NCI-H345 (cell line): ENCODE results near the gene NAALADL2.

Experiments used
- DNase-seq: peaks from one replicate; lab custom pipeline; 2025; lab: John Stamatoyannopoulos, UW

NAALADL2 gene

GRCh38 chr3:174859114-174859735, at the start of gene NAALADL2:
TSS of gene NAALADL2 (plus strand) at chr3:174859334.
- peak; percentile 3 for DNase-seq

- DNase-seq, result no peak
These were observed 48.9 kb upstream of the NAALADL2 start for GRCh38 chr3:174810254-174810653.

GRCh38 chr3:174812172-174812862, 46.8 kb upstream of the NAALADL2 start:
- no peak for DNase-seq

GRCh38 chr3:174815750-174816149, 43.4 kb upstream of the NAALADL2 start:
- no peak for DNase-seq

DNA sequence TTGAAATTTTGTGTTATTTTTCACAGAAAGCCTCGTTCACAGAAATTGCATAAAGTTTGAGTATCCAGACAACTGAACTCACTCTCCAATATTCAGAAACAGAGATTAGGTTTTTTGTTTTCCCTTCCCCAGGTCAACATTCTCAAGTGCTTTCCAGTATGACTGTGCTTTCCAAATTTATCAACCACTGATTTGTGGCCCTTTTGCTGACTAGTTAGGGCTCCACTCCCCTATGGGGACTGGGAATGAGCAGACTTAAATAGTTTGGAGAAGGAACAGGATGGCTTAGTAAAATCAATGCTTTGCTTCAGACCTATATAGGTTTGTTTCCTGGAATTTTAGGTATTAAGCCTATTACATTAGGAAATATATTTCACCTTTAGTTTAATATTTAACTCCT, 38.2 kb upstream of the NAALADL2 start:
- DNase-seq, result no peak

GRCh38 chr3:174821477-174821876, 37.7 kb upstream of the NAALADL2 start:
- DNase-seq, result no peak

- DNase-seq, result no peak
These were observed 36.8 kb upstream of the NAALADL2 start for GRCh38 chr3:174822320-174822719.

- no peak for DNase-seq
These were observed 33.1 kb upstream of the NAALADL2 start for GRCh38 chr3:174826069-174826468.

GRCh38 chr3:174844746-174845145, 14.4 kb upstream of the NAALADL2 start:
- no peak for DNase-seq

- no peak for DNase-seq
These were observed 13.1 kb upstream of the NAALADL2 start for GRCh38 chr3:174846055-174846454.

DNA sequence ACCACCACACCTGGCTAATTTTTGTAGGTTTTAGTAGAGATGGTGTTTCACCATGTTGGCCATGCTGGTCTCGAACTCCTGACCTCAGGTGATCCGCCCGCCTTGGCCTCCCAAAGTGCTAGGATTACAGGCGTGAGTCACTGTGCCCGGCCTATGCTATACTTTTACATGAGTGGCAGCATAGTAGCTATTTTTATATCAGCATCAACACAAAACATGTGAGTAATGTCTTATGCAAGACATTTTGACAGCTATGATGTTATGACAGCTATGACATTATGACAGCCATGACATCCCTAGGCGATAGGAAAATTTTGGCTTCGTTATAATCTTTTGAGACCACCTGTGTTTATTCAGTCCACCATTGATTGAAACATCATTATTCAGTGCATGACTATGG, 4.1 kb upstream of the NAALADL2 start:
- no peak for DNase-seq

DNA sequence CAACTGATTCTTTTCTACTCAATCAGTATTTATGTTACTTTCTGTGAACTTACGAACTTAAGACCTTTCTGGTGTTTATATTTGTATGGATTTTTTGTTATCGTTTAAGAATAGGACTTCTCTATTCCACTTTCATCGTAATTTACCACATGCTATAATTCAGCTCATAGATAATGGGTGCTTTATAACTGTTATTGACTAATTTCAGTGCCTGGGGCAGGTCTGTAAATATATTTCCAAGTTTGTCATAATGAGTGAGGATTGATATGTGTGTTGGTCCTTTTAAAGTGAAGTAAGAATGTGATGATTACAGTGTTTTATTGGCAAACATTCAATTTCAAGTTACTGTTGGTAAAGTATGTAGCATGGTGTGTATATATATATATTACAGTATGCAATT, 1.8 kb upstream of the NAALADL2 start:
- DNase-seq, result no peak

DNA sequence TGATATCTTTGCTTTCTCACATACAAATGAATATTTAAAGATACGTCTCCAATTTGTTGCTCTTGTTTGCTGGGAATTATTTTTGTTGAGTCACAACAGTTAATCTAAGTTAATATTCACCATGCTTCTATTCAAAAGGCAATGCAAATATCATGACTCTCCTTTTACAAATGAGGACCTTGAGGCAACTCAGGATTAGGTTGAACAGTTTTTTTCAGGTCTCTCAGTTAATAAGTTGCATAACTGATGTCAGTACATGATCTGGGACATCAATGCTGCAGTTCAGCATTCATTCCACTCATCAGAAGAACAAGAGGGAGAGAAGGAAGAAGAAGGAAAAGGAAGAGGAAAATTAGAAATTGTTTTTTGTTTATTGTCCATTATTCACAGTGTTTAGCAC, 781 bp upstream of the NAALADL2 start:
- DNase-seq, result no peak

DNA sequence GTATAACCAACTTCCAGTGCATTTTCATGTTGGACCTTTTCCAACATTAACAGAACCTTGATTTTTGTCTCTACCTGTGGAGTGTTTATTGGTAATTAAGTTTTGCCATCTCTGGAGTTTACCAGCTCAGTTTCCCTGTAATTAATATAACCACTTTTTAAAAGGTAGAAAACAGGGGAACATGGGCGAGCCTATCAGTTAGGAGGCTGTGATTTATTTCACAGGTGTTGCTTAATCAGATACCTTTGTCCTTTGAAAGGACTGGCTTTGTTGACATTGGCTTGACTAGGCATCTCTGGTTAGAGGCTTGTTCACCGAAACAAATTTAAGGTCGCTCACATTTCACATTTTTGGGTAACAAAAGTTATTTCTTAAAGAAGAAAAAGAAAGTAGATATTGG, 622 bp downstream of the NAALADL2 start:
- DNase-seq, result peak; percentile 22

DNA sequence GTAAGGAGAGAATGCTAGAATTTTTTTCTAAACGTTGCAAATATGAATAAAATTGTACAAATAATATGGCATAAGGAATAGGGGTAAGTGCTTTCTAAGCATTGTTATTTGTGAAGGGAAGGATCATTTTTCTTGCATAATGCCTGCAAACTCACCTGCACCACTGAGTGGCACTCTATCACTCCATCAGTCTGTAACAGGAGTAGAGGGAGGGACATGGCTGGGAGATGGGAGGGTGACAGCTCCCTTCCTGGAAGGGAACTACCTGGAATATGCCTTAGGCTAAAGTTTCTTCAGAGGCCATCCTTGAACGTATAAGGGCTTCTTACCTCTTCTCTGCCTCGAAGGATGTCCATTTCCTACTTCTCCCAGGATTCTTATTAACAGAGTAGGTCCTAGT, 3.0 kb downstream of the NAALADL2 start:
- no peak for DNase-seq

- no peak for DNase-seq
These were observed 3.5 kb downstream of the NAALADL2 start for GRCh38 chr3:174862666-174863065.

DNA sequence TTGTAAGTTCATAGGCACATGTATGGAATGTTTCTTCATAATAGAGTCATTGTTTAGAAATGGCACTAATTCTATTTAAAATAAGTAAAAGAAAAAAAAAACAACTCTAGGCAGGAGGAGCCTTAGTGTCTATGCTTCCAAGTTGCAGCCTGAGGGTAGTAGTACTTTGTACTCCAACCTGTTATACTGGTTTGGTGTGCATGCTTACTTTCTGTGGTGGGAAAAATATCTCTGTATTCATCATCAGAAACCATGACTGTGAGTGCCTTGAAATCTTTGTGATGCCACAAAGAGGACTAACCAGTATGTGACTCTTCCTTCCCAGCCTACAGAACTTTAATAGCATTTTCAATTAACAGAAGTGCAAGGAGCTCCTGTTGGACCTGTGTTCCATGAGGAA, 4.4 kb downstream of the NAALADL2 start:
- DNase-seq, result peak; percentile 11

GRCh38 chr3:174869448-174869847, 10.3 kb downstream of the NAALADL2 start:
- DNase-seq, result no peak

- peak; percentile 10 for DNase-seq
These were observed 14.9 kb downstream of the NAALADL2 start for GRCh38 chr3:174873832-174874657.

DNA sequence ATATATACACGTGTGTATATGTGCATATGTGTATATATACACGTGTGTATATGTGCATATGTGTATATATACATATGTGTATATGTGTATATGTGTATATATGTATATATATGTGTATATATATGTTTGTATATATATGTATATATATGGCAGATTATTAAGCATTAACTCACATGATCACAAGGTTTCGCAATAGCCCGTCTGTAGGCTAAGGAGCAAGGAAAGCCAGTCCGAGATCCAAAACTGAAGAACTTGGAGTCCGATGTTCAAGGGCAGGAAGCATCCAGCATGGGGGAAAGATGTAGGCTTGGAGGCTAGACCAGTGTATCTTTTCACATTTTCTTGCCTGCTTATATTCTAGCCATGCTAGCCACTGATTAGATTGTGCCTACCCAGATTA, 23.7 kb downstream of the NAALADL2 start:
- no peak for DNase-seq

GRCh38 chr3:174883881-174884675, 24.9 kb downstream of the NAALADL2 start:
- DNase-seq, result no peak
